MCF 10A (cell line): Measurements from ENCODE around the gene PRSS36. TPM values are rescaled to one million over a fixed set of nuclear protein-coding genes. Genes with fewer than 3 reads are reported as not detected.
"Not testable (repeated sequence)": the region's sequence is repeated elsewhere in the genome, so short reads cannot be mapped to it uniquely, and the experiment has no call there.

Experiments used
- BruUV-seq: library from RNA; stranded (reverse); fragments of 400-500 nt; replicated peaks from 2 replicates; lab custom pipeline; 2021; lab: Mats Ljungman, UMichigan
- CTCF ChIA-PET: fragments of 300-600 bp; sonication (Branson Sonifier 250); formaldehyde crosslinking; extraction: SDS; loops from one replicate; lab custom pipeline; 2021; ENCODE audit warnings: antibody characterized with exemption, inconsistent platforms; lab: Yijun Ruan, JAX
- POLR2A ChIA-PET: fragments of 300-600, 350-650 bp; sonication (Branson Sonifier 250); formaldehyde crosslinking; extraction: SDS; loops from one replicate; lab custom pipeline; 2020; ENCODE audit warnings: antibody characterized with exemption, inconsistent platforms; lab: Yijun Ruan, JAX
- DNase-seq: peaks from one replicate; pipeline ENCODE4 v3.0.0-alpha.2; 2018; ENCODE audit not compliant: unreplicated experiment
- H3K27ac Mint-ChIP-seq: one replicate; pipeline ENCODE4 v1.8.0; 2022; ENCODE audit warnings: mild to moderate bottlenecking, low read depth, mixed read lengths; ENCODE audit not compliant: unreplicated experiment
- H3K27me3 Mint-ChIP-seq: one replicate; pipeline ENCODE4 v1.8.0; 2022; ENCODE audit warnings: mixed read lengths; ENCODE audit not compliant: insufficient read depth, unreplicated experiment
- H3K36me3 Mint-ChIP-seq: one replicate; pipeline ENCODE4 v1.8.0; 2022; ENCODE audit warnings: mild to moderate bottlenecking, moderate library complexity, mixed read lengths; ENCODE audit not compliant: insufficient read depth, unreplicated experiment
- H3K4me1 Mint-ChIP-seq: one replicate; pipeline ENCODE4 v1.8.0; 2022; ENCODE audit warnings: mixed read lengths; ENCODE audit not compliant: insufficient read depth, unreplicated experiment
- H3K4me3 Mint-ChIP-seq: one replicate; pipeline ENCODE4 v1.8.0; 2022; ENCODE audit warnings: mild to moderate bottlenecking, moderate library complexity, mixed read lengths; ENCODE audit not compliant: unreplicated experiment
- H3K9me3 Mint-ChIP-seq: one replicate; pipeline ENCODE4 v1.8.0; 2022; ENCODE audit warnings: mixed read lengths; ENCODE audit not compliant: unreplicated experiment
- intact Hi-C: fragments of 100-400 bp; cut with micrococcal nuclease; formaldehyde crosslinking; loops from 2 replicates; pipeline ENCODE4 v1.14.1; 2022
- total RNA-seq: library from RNA; stranded (reverse); gene quantifications from 2 replicates; pipeline ENCODE4 v1.2.3, GENCODE V29; 2022
- TF ChIP-seq, protein P1 (sequence below): fragments of 200-600 bp; IDR thresholded peaks from one replicate; pipeline ENCODE4 v1.8.0; 2022; ENCODE audit warnings: antibody characterized with exemption, mild to moderate bottlenecking; ENCODE audit not compliant: unreplicated experiment

PRSS36 gene
- total RNA-seq, 1 experiment from 2014 or later = 1.0 TPM

DNA sequence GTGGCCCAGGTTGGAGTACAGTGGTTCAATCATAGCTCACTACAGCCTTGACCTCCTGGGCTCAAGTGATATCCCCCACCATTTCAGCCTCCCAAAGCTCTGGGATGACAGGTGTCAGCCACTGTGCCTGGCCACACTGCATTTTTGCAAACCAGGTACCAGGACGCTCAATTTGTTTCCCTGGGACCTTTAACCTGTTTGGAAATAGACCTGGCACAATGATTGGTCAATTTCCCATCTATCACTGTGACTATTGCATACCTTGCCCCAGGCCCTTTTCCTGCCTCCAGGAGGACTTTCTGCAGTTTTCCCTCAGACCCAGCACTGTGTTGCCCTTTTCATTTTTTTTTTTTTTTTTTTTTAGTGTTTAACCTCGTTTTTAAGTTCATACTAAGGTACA lies 19.0 kb upstream of the PRSS36 start:
- peak; percentile 41 for DNase-seq
- TF ChIP-seq, protein P1, sequence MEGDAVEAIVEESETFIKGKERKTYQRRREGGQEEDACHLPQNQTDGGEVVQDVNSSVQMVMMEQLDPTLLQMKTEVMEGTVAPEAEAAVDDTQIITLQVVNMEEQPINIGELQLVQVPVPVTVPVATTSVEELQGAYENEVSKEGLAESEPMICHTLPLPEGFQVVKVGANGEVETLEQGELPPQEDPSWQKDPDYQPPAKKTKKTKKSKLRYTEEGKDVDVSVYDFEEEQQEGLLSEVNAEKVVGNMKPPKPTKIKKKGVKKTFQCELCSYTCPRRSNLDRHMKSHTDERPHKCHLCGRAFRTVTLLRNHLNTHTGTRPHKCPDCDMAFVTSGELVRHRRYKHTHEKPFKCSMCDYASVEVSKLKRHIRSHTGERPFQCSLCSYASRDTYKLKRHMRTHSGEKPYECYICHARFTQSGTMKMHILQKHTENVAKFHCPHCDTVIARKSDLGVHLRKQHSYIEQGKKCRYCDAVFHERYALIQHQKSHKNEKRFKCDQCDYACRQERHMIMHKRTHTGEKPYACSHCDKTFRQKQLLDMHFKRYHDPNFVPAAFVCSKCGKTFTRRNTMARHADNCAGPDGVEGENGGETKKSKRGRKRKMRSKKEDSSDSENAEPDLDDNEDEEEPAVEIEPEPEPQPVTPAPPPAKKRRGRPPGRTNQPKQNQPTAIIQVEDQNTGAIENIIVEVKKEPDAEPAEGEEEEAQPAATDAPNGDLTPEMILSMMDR = no peak
- ChIA-PET POLR2A (no interaction called here), CTCF (interaction anchor here (1.2 to 1.4 kb wide), 2 partner anchors 10 to 78 kb away, joined by 3 read pairs; no protein-coding TSS in a partner anchor)
- BruUV-seq = no TSS peak
- Mint-ChIP-seq H3K4me1 (no peaks in the 10 kb centered on the region), H3K9me3 (no peaks in the 10 kb centered on the region), H3K27ac (no peak overlapping the region), H3K4me3 (no peak overlapping the region), H3K27me3 (no peaks in the 10 kb centered on the region), H3K36me3 (no peaks in the 10 kb centered on the region)
- intact Hi-C loops = no loop called here

DNA sequence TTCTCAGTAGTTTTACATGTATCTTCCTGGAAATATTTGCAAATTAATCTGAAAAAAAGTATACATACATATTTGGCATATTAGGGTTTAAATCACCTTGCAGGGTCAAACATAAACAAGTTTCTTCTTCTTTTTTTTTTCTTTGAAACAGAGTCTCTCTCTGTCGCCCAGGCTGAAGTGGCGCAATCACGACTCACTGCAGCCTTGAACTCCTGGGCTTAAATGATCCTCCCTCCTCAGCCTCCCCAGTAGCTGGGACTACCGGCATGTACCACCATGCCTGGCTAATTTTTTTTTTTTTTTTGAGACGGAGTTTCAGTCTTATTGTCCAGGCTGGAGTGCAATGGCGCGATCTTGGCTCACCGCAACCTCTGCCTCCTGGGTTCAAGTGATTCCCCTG lies 17.4 kb upstream of the PRSS36 start:
- H3K27ac Mint-ChIP-seq = no peak overlapping the region
- H3K4me3 Mint-ChIP-seq = no peak overlapping the region
- H3K27me3 Mint-ChIP-seq = no peaks in the 10 kb centered on the region
- POLR2A ChIA-PET = interaction anchor here (0.5 kb wide), 1 partner anchor 276 kb away, joined by 4 read pairs; the partner anchor contains the start of gene ZNF843
- TF ChIP-seq, protein P1 = no peak
- no TSS peak for BruUV-seq
- intact Hi-C loops = no loop called here
- no peak for DNase-seq
- H3K4me1 Mint-ChIP-seq = no peaks in the 10 kb centered on the region
- H3K36me3 Mint-ChIP-seq = no peaks in the 10 kb centered on the region
- no peaks in the 10 kb centered on the region for H3K9me3 Mint-ChIP-seq
- CTCF ChIA-PET = interaction anchor here (0.7 to 2.3 kb wide), 4 partner anchors 12 to 49 kb away, joined by 3 to 7 read pairs (median 4); no protein-coding TSS in a partner anchor

DNA sequence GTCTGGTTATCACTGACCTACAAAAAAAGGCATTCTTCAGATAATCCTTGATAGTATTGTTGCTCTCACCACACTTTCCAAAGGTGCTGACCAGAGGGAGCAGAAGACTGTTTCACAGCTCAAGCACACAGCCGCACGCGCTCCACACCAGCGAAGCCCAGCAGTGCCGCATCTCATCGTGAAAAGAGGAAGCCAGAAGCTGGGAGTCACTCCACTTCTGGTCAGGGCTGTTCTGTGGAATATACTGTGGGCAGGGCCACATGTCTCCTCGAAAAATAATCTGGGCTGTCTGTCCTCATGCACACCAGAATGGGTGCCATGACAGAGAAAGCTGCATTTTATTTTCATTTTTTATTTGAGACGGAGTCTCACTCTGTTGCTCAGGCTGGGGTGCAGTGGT lies 7.3 kb upstream of the PRSS36 start:
- ChIA-PET CTCF (interaction anchor here (0.6 to 1.5 kb wide), 8 partner anchors 8 to 172 kb away, joined by 3 to 9 read pairs (median 4); partner anchors contain the start of gene HSD3B7), POLR2A (interaction anchor here (0.6 to 0.7 kb wide), 2 partner anchors 344 to 511 kb away, joined by 3 to 5 read pairs; no protein-coding TSS in a partner anchor)
- Mint-ChIP-seq H3K4me3 (no peak overlapping the region), H3K4me1 (no peaks in the 10 kb centered on the region), H3K9me3 (no peaks in the 10 kb centered on the region), H3K27me3 (peaks cover 9% of the 10 kb centered on the region), H3K36me3 (no peaks in the 10 kb centered on the region), H3K27ac (no peak overlapping the region)
- no TSS peak for BruUV-seq
- TF ChIP-seq, protein P1 = no peak
- DNase-seq = no peak
- intact Hi-C loops = no loop called here

DNA sequence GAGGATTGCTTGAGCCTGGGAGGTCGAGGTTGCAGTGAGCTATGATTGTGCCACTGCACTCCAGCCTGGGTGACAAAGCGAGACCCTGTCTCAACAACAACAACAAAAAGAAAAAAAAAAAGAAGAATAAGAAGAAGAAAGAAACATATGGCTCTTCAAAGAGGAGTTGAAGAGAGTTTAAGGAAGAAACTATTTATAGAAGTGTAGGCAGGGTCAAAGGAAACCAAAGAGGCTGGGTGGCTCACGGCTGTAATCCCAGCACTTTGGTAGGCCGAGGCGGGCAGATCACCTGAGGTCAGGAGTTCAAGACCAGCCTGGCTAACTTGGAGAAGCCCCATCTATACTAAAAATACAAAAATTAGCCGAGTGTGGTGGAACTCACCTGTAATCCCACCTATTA lies 1.1 kb upstream of the PRSS36 start:
- DNase-seq, POLR2A ChIA-PET, H3K27me3 Mint-ChIP-seq, H3K27ac Mint-ChIP-seq, H3K4me3 Mint-ChIP-seq, H3K4me1 Mint-ChIP-seq, H3K36me3 Mint-ChIP-seq, BruUV-seq, H3K9me3 Mint-ChIP-seq, intact Hi-C loops: not testable (repeated sequence)
- CTCF ChIA-PET = interaction anchor here (1.0 to 1.8 kb wide), 4 partner anchors 8 to 166 kb away, joined by 4 to 5 read pairs (median 4); partner anchors contain the start of gene HSD3B7
